ENCODE data around the gene HRG.

- no peak for TF ChIP-seq CTCF (IDR thresholded peaks at IDR 0.05)
- TF ChIP-seq POLR2A (IDR thresholded peaks at IDR 0.05), result no peak
Observed at GRCh38 chr3:186669378-186670084, 3.7 kb downstream of the HRG start.

All from esophagus squamous epithelium (tissue), 4 donors.